ENCODE data around the gene ETV5. TPM values are rescaled to one million over a fixed set of nuclear protein-coding genes. Genes with fewer than 3 reads are reported as not detected.

The ETV5 gene
- total RNA-seq, 1 donor from 2014 or later: 61.0 TPM

GRCh38 chr3:186067360-186068242 lies 41.3 kb downstream of the ETV5 start:
- no peaks in the 10 kb centered on the region for H3K9me3 Mint-ChIP-seq

GRCh38 chr3:186060222-186060621 lies 48.7 kb downstream of the ETV5 start:
- no peak for DNase-seq (ENCODE audit: low read depth, low spot score)
- no peak for TF ChIP-seq CTCF (conservative IDR thresholded peaks at IDR 0.05)
- peaks cover 16% of the 10 kb centered on the region for H3K27me3 Mint-ChIP-seq (ENCODE audit: low read depth)
- no peaks in the 10 kb centered on the region for H3K9me3 Mint-ChIP-seq
- no peak overlapping the region for H3K4me3 Mint-ChIP-seq
- peaks cover 40% of the 10 kb centered on the region for H3K36me3 Mint-ChIP-seq (ENCODE audit: low read depth)
- no peak overlapping the region for H3K27ac Mint-ChIP-seq (ENCODE audit: unreplicated experiment)
- no peaks in the 10 kb centered on the region for H3K4me1 Mint-ChIP-seq

More at GRCh38 chr3:186067360-186068242, 41.3 kb downstream of the ETV5 start:
- peaks cover 42% of the 10 kb centered on the region for H3K36me3 Mint-ChIP-seq (ENCODE audit: low read depth)
- no peak for TF ChIP-seq CTCF (conservative IDR thresholded peaks at IDR 0.05)
- H3K27me3 Mint-ChIP-seq (ENCODE audit: low read depth): peaks cover 2% of the 10 kb centered on the region
- H3K27ac Mint-ChIP-seq (ENCODE audit: unreplicated experiment): no peak overlapping the region
- no peak for DNase-seq (ENCODE audit: low read depth, low spot score)
- peaks cover 17% of the 10 kb centered on the region for H3K4me1 Mint-ChIP-seq
- H3K4me3 Mint-ChIP-seq: no peak overlapping the region

GRCh38 chr3:186059192-186059591 lies 49.7 kb downstream of the ETV5 start:
- Mint-ChIP-seq H3K36me3 (ENCODE audit: low read depth) (peaks cover 33% of the 10 kb centered on the region), H3K4me1 (no peaks in the 10 kb centered on the region), H3K9me3 (no peaks in the 10 kb centered on the region), H3K27ac (ENCODE audit: unreplicated experiment) (no peak overlapping the region), H3K4me3 (no peak overlapping the region), H3K27me3 (ENCODE audit: low read depth) (peaks cover 18% of the 10 kb centered on the region)
- no peak for DNase-seq (ENCODE audit: low read depth, low spot score)
- no peak for TF ChIP-seq CTCF (conservative IDR thresholded peaks at IDR 0.05)

- Mint-ChIP-seq H3K4me3 (no peak overlapping the region), H3K27ac (ENCODE audit: unreplicated experiment) (no peak overlapping the region), H3K9me3 (no peaks in the 10 kb centered on the region), H3K36me3 (ENCODE audit: low read depth) (peaks cover 32% of the 10 kb centered on the region), H3K4me1 (no peaks in the 10 kb centered on the region), H3K27me3 (ENCODE audit: low read depth) (peaks cover 28% of the 10 kb centered on the region)
- DNase-seq (ENCODE audit: low read depth, low spot score): no peak
- TF ChIP-seq CTCF (conservative IDR thresholded peaks at IDR 0.05): no peak
These were observed 50.7 kb downstream of the ETV5 start for GRCh38 chr3:186058225-186058624.

GRCh38 chr3:186057594-186057993 lies 51.3 kb downstream of the ETV5 start:
- no peak for DNase-seq (ENCODE audit: low read depth, low spot score)
- no peak overlapping the region for H3K27ac Mint-ChIP-seq (ENCODE audit: unreplicated experiment)
- no peaks in the 10 kb centered on the region for H3K4me1 Mint-ChIP-seq
- H3K9me3 Mint-ChIP-seq: no peaks in the 10 kb centered on the region
- no peak overlapping the region for H3K4me3 Mint-ChIP-seq
- H3K36me3 Mint-ChIP-seq (ENCODE audit: low read depth): peaks cover 28% of the 10 kb centered on the region
- no peak for TF ChIP-seq CTCF (conservative IDR thresholded peaks at IDR 0.05)
- peaks cover 30% of the 10 kb centered on the region for H3K27me3 Mint-ChIP-seq (ENCODE audit: low read depth)
